H1 (cell line): ENCODE results near the gene BCL2. TPM values are rescaled to one million over a fixed set of nuclear protein-coding genes. Genes with fewer than 3 reads are reported as not detected.

Experiments
- CTCF ChIA-PET: fragments of 300-600 bp; sonication (Branson Sonifier 250); formaldehyde crosslinking; loops from one replicate; lab custom pipeline; 2021; ENCODE audit not compliant: partially characterized antibody; lab: Charles Lee
- POLR2A ChIA-PET: fragments of 300-600 bp; sonication (Branson Sonifier 250); formaldehyde crosslinking; loops from one replicate; lab custom pipeline; 2021; ENCODE audit warnings: inconsistent platforms; ENCODE audit not compliant: partially characterized antibody; lab: Charles Lee
- DNase-seq, 2 experiments: peaks; one replicate each; pipeline versions ENCODE4 v3.0.0 to v3.0.0-alpha.2; 2010 to 2022; ENCODE audit warnings: low spot score in 2 of 2, low read depth in 1 of 2, mixed read lengths in 1 of 2
- FAIRE-seq: peaks from 2 replicates; lab custom pipeline; 2011; peaks lifted over from hg19 to GRCh38; lab: Jason Lieb, UNC
- H2AFZ ChIP-seq: 2 replicates; pipeline ENCODE4 v1.8.1; 2012; ENCODE audit warnings: low read length, inconsistent platforms
- H2AK5ac ChIP-seq: 2 replicates; pipeline ENCODE4 v1.6.1; 2013; ENCODE audit warnings: low read depth, low read length
- H2BK120ac ChIP-seq: replicated peaks from 2 replicates; pipeline ENCODE3; 2013; ENCODE audit warnings: low read depth, low read length, inconsistent platforms
- H2BK12ac ChIP-seq: 2 replicates; pipeline ENCODE4 v1.6.1; 2013; ENCODE audit warnings: low read depth, low read length
- H2BK15ac ChIP-seq: 2 replicates; pipeline ENCODE4 v1.6.1; 2013; ENCODE audit warnings: low read length
- H2BK20ac ChIP-seq: 2 replicates; pipeline ENCODE4 v1.6.1; 2013; ENCODE audit warnings: low read length
- H2BK5ac ChIP-seq: 2 replicates; pipeline ENCODE4 v1.6.1; 2013; ENCODE audit warnings: low read depth, low read length
- H3K14ac ChIP-seq: 2 replicates; pipeline ENCODE4 v1.6.1; 2013; ENCODE audit warnings: inconsistent platforms; ENCODE audit not compliant: insufficient read length
- H3K18ac ChIP-seq: 2 replicates; pipeline ENCODE4 v1.6.1; 2013; ENCODE audit warnings: low read length; ENCODE audit errors: extremely low read depth
- H3K23ac ChIP-seq: 2 replicates; pipeline ENCODE4 v1.6.1; 2013; ENCODE audit warnings: inconsistent platforms; ENCODE audit not compliant: insufficient read length
- H3K23me2 ChIP-seq: 2 replicates; pipeline ENCODE4 v1.6.1; 2013; ENCODE audit warnings: low read depth, low read length
- H3K27ac ChIP-seq: 2 replicates; pipeline ENCODE4 v1.6.1; 2011; ENCODE audit warnings: low read depth, low read length, inconsistent platforms
- H3K27me3 ChIP-seq, 4 experiments: replicated peaks in 1 of 4; 1 replicate in 1 of 4; 2 replicates in 3 of 4; pipeline versions ENCODE4 v1.6.1 to v1.8.1; 2011 to 2013; ENCODE audit warnings: low read length in 3 of 4, mild to moderate bottlenecking in 3 of 4, inconsistent platforms in 2 of 4, mixed read lengths in 2 of 4, moderate library complexity in 1 of 4; ENCODE audit not compliant: control insufficient read depth in 3 of 4, insufficient read depth in 3 of 4; ENCODE audit errors: extremely low read depth in 1 of 4
- H3K36me3 ChIP-seq, 4 experiments: 2 replicates each; pipeline versions ENCODE4 v1.6.1 to v1.8.1; 2011 to 2013; ENCODE audit warnings: mild to moderate bottlenecking in 4 of 4, low read length in 3 of 4, moderate library complexity in 2 of 4, control low read depth in 1 of 4, inconsistent platforms in 1 of 4; ENCODE audit not compliant: insufficient read depth in 4 of 4, control insufficient read depth in 2 of 4
- H3K4ac ChIP-seq: replicated peaks from 2 replicates; pipeline ENCODE3; 2013; ENCODE audit warnings: low read length, low read depth, mixed read lengths, inconsistent platforms; ENCODE audit not compliant: insufficient read length
- H3K4me1 ChIP-seq, 4 experiments: replicated peaks in 1 of 4; 1 replicate in 1 of 4; 2 replicates in 3 of 4; pipeline versions ENCODE4 v1.6.1 to v1.8.1; 2011 to 2013; ENCODE audit warnings: low read length in 3 of 4, inconsistent platforms in 2 of 4, mixed read lengths in 1 of 4; ENCODE audit not compliant: insufficient read depth in 4 of 4, control insufficient read depth in 3 of 4
- H3K4me2 ChIP-seq, 2 experiments: 2 replicates each; pipeline versions ENCODE4 v1.6.1 to v1.8.1; 2011 to 2013; ENCODE audit warnings: low read depth in 2 of 2, low read length in 2 of 2, control low read depth in 1 of 2, inconsistent platforms in 1 of 2, mild to moderate bottlenecking in 1 of 2; ENCODE audit not compliant: insufficient read depth in 1 of 2
- H3K4me3 ChIP-seq, 4 experiments: fragments of 200-600, 300-600 bp in 1 of 4; sonication (generic), shearing (Covaris generic), sonication (Bioruptor Twin) in 1 of 4; 2 replicates each; pipeline versions ENCODE4 v1.5.1 to v1.8.1; 2011 to 2016; ENCODE audit warnings: low read length in 4 of 4, low read depth in 3 of 4, control low read depth in 2 of 4, inconsistent platforms in 2 of 4, mild to moderate bottlenecking in 2 of 4, mixed read lengths in 1 of 4, moderate library complexity in 1 of 4; ENCODE audit not compliant: insufficient read depth in 2 of 4; ENCODE audit errors: extremely low read depth in 1 of 4
- H3K56ac ChIP-seq: replicated peaks from 2 replicates; pipeline ENCODE3; 2013; ENCODE audit warnings: low read depth, mild to moderate bottlenecking, mixed read lengths, low read length, inconsistent platforms; ENCODE audit not compliant: insufficient read length
- H3K79me1 ChIP-seq: 2 replicates; pipeline ENCODE4 v1.6.1; 2013; ENCODE audit warnings: low read depth, low read length, control low read depth
- H3K79me2 ChIP-seq, 2 experiments: 2 replicates each; pipeline versions ENCODE4 v1.6.1 to v1.8.1; 2012 to 2013; ENCODE audit warnings: low read length in 2 of 2, mild to moderate bottlenecking in 2 of 2, inconsistent platforms in 1 of 2; ENCODE audit not compliant: insufficient read depth in 2 of 2, control insufficient read depth in 1 of 2
- H3K9ac ChIP-seq, 4 experiments: replicated peaks in 1 of 4; 1 replicate in 1 of 4; 2 replicates in 3 of 4; pipeline versions ENCODE4 v1.6.1 to v1.8.1; 2011 to 2013; ENCODE audit warnings: low read depth in 3 of 4, low read length in 3 of 4, control low read depth in 2 of 4, mild to moderate bottlenecking in 2 of 4, moderate library complexity in 2 of 4, inconsistent platforms in 1 of 4; ENCODE audit errors: extremely low read depth in 1 of 4
- H3K9me3 ChIP-seq, 2 experiments: 2 replicates each; pipeline versions ENCODE4 v1.6.1 to v1.8.1; 2012 to 2013; ENCODE audit warnings: mild to moderate bottlenecking in 2 of 2, moderate library complexity in 2 of 2, control low read depth in 1 of 2, inconsistent platforms in 1 of 2, low read depth in 1 of 2, low read length in 1 of 2, mixed read lengths in 1 of 2; ENCODE audit not compliant: insufficient read depth in 2 of 2
- H4K20me1 ChIP-seq, 2 experiments: replicated peaks in 1 of 2; 2 replicates each; pipeline versions ENCODE3 to v1.8.1; 2011 to 2013; ENCODE audit warnings: inconsistent platforms in 2 of 2, low read length in 2 of 2, mild to moderate bottlenecking in 1 of 2; ENCODE audit not compliant: insufficient read depth in 2 of 2, control insufficient read depth in 1 of 2
- H4K5ac ChIP-seq: 2 replicates; pipeline ENCODE4 v1.6.1; 2013; ENCODE audit warnings: low read length, low read depth, mixed read lengths, inconsistent platforms; ENCODE audit not compliant: insufficient read length
- H4K8ac ChIP-seq: 2 replicates; pipeline ENCODE4 v1.8.0; 2013; ENCODE audit warnings: mild to moderate bottlenecking, moderate library complexity, low read length, inconsistent platforms; ENCODE audit not compliant: insufficient read depth; ENCODE audit errors: extremely low read depth
- H4K91ac ChIP-seq: replicated peaks from 2 replicates; pipeline ENCODE3; 2013; ENCODE audit warnings: low read length, mixed read lengths, inconsistent platforms; ENCODE audit not compliant: insufficient read length
- ATF2 ChIP-seq: IDR thresholded peaks from 2 replicates; pipeline ENCODE4 v1.6.1; 2012; ENCODE audit warnings: low read length, inconsistent platforms
- ATF3 ChIP-seq: IDR thresholded peaks from 2 replicates; pipeline ENCODE4 v1.6.1; 2011; ENCODE audit warnings: low read depth, mild to moderate bottlenecking, low read length; ENCODE audit not compliant: insufficient read depth
- CEBPB ChIP-seq: IDR thresholded peaks from 2 replicates; pipeline ENCODE4 v1.6.1; 2012; ENCODE audit warnings: low read depth, low read length
- EGR1 ChIP-seq: IDR thresholded peaks from 2 replicates; pipeline ENCODE4 v1.6.1; 2011; ENCODE audit warnings: low read depth, low read length, borderline replicate concordance
- EZH2 ChIP-seq: fragments of 200-600 bp; sonication (generic); IDR thresholded peaks from 2 replicates; pipeline ENCODE4 v1.7.1; 2012; ENCODE audit warnings: low read depth, mild to moderate bottlenecking, moderate library complexity, low read length, inconsistent platforms; ENCODE audit not compliant: severe bottlenecking
- GTF2F1 ChIP-seq: IDR thresholded peaks from 2 replicates; pipeline ENCODE4 v1.6.1; 2012; ENCODE audit warnings: low read depth, low read length, improper control_type of control experiment, borderline replicate concordance
- HDAC6 ChIP-seq: IDR thresholded peaks from one replicate; pipeline ENCODE4 v1.7.1; 2012; ENCODE audit warnings: low read depth, mild to moderate bottlenecking, inconsistent platforms, low read length, moderate library complexity
- SIX5 ChIP-seq: IDR thresholded peaks from 2 replicates; pipeline ENCODE4 v1.6.1; 2011; ENCODE audit warnings: mild to moderate bottlenecking, low read depth, low read length
- TEAD4 ChIP-seq: IDR thresholded peaks from 2 replicates; pipeline ENCODE4 v1.6.1; 2012; ENCODE audit warnings: low read depth, low read length, inconsistent platforms, mixed read lengths
- WGBS, 2 experiments: shearing (Covaris generic) in 1 of 2; methylation state at CpG; one replicate each; pipeline versions ENCODE4 v1.1.6 to v1.1.7; 2013 to 2015; ENCODE audit warnings: low lambda C conversion rate in 2 of 2, mixed read lengths in 2 of 2, inconsistent platforms in 1 of 2, low coverage in 1 of 2, missing lambda C conversion rate in 1 of 2; ENCODE audit not compliant: insufficient replicate concordance in 2 of 2, insufficient coverage in 1 of 2, insufficient read length in 1 of 2; ENCODE audit errors: extremely low coverage in 1 of 2, missing lambda C conversion rate in 1 of 2; 5-methylcytosine and 5-hydroxymethylcytosine counted together
- polyA plus RNA-seq, 7 experiments: library from polyadenylated mRNA; depleted of rRNA in 3 of 7; stranded (reverse) in 5 of 7; unstranded in 2 of 7; fragments of >200 nt in 5 of 7; fragments of 200-250 nt in 2 of 7; gene quantifications; 1 replicate in 5 of 7; 2 replicates in 1 of 7; 4 replicates in 1 of 7; pipeline versions ENCODE4 v1.2.1 to v1.2.3, GENCODE V29; 2011 to 2013; ENCODE audit warnings: missing spikeins in 2 of 7, mixed read lengths in 2 of 7
- total RNA-seq: library from RNA; stranded (reverse); fragmentation: NEBNext Ultra II Directional; extraction: Animal tissue kit (Norgen Biotek cat#: 25700); gene quantifications from 2 replicates; pipeline ENCODE4 v1.2.1, GENCODE V29; 2021

The BCL2 gene
- total and polyA plus RNA-seq, 2 of the 8 experiments (the other 6 are each of a cell fraction or from before 2014, with no cell fraction given): 0.59 to 4.5 TPM

GRCh38 chr18:63232826-63233225, 86.7 kb downstream of the BCL2 start:
- H3K23me2 ChIP-seq: no peaks in the 10 kb centered on the region
- no peaks in the 10 kb centered on the region for H3K9me3 ChIP-seq
- no peak overlapping the region for H4K5ac ChIP-seq
- H2BK20ac ChIP-seq: no peak overlapping the region
- no peak overlapping the region for H2BK120ac ChIP-seq
- H3K79me1 ChIP-seq: no peaks in the 10 kb centered on the region
- no peaks in the 10 kb centered on the region for H3K79me2 ChIP-seq
- 84% methylated on average over 2 of the region's 2 CpGs; no CpG with 5 or more reads in 1 of the 2 experiments for WGBS, 2 experiments
- no peak overlapping the region for H2BK5ac ChIP-seq
- no peak overlapping the region for H2BK12ac ChIP-seq
- H3K23ac ChIP-seq: no peak overlapping the region
- no peak overlapping the region for H3K4ac ChIP-seq
- H4K91ac ChIP-seq: no peak overlapping the region
- H3K9ac ChIP-seq: no peak overlapping the region
- DNase-seq (no peak), FAIRE-seq (no peak)
- H3K27me3 ChIP-seq: no peaks in the 10 kb centered on the region
- H4K20me1 ChIP-seq: no peaks in the 10 kb centered on the region
- H3K36me3 ChIP-seq: no peaks in the 10 kb centered on the region
- peaks cover 4 to 6% (median 5%) of the 10 kb centered on the region in 4 experiments for H3K4me1 ChIP-seq
- TF ChIP-seq EGR1 (no peak), ATF2 (no peak), ATF3 (no peak), EZH2 (no peak), GTF2F1 (no peak), SIX5 (no peak), HDAC6 (no peak), TEAD4 (no peak), CEBPB (no peak)
- no peak overlapping the region for H3K56ac ChIP-seq
- no peak overlapping the region for H2BK15ac ChIP-seq
- H3K27ac ChIP-seq: no peak overlapping the region
- H3K18ac ChIP-seq: no peak overlapping the region
- no peak overlapping the region for H2AK5ac ChIP-seq
- CTCF ChIA-PET: no interaction called here
- no peak overlapping the region for H3K4me2 ChIP-seq
- no peak overlapping the region for H3K14ac ChIP-seq
- no peak overlapping the region for H3K4me3 ChIP-seq
- POLR2A ChIA-PET: no interaction called here
- H2AFZ ChIP-seq: no peak overlapping the region
- no peak overlapping the region for H4K8ac ChIP-seq
